ENCODE results near the gene RCSD1. TPM values are rescaled to one million over a fixed set of nuclear protein-coding genes. Genes with fewer than 3 reads are reported as not detected.

The RCSD1 gene
- total RNA-seq, 1 donor from 2014 or later = 32.7 TPM

DNA sequence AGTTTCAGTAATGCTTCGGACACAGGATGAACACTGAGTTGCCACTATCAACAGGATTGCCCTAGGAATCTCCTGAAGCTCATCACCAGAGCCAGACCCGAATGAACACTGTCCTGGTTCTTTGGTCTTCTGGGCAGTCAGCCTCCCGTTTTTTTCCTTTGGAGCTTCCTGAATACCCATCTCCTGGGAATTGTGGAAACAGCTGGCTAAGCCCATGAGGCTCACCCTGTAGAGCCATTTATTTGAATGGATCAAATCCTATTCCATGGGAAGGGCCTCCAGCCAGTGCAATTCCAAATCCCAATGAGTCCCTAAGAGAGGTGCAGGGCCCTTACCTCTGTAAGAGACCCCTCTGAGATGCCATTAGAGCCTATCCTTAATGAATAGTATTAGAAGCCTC, 5.9 kb downstream of the RCSD1 start:
- intact Hi-C loops (cut with DNase I) = loop anchor here (5.0 kb wide), 1 partner anchor 34 kb away; no protein-coding TSS in a partner anchor
- no peak for DNase-seq (ENCODE audit: low spot score)

DNA sequence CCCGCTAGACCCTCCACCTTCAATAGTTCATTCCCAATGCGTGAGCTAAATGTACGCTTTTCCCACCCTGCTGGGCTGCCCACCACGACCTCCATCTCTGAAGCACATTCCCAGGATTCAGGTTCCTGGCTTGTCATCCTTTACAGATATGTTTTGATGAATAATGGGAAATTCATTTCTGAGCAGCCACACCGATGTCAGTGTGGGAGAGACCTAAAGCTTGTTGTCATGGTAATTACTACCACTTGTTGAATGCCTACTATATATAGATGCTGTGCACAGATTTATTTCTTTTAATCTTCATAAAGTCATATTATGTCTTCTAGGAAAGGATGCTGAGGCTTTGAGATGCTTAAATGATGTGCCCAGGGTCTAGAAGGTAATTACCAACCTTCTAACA, 8.0 kb downstream of the RCSD1 start:
- intact Hi-C loops (cut with DNase I) = loop anchor here (5.0 kb wide), 1 partner anchor 36 kb away; no protein-coding TSS in a partner anchor
- no peak for DNase-seq (ENCODE audit: low spot score)

DNA sequence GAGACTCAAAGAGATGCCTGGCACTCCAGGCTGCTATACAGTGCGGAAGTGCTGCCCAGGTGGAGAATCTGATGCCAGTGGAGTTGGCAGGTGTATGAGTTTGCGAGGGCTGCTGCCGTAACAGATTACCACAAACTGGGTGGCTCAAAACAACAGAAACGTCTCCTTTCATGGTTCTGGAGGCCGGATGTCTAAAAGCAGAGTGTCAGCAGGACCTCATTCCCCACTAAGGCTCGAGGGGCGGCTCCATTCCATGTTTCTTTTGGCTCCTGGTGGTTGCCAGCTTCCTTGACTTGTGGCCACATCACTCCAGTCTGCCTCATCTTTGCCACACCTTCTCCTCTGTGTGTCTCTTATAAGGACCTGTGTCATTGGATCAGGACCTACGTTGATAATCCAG, 10.0 kb downstream of the RCSD1 start:
- intact Hi-C loops (cut with DNase I) = no loop called here
- no peak for DNase-seq (ENCODE audit: low spot score)

DNA sequence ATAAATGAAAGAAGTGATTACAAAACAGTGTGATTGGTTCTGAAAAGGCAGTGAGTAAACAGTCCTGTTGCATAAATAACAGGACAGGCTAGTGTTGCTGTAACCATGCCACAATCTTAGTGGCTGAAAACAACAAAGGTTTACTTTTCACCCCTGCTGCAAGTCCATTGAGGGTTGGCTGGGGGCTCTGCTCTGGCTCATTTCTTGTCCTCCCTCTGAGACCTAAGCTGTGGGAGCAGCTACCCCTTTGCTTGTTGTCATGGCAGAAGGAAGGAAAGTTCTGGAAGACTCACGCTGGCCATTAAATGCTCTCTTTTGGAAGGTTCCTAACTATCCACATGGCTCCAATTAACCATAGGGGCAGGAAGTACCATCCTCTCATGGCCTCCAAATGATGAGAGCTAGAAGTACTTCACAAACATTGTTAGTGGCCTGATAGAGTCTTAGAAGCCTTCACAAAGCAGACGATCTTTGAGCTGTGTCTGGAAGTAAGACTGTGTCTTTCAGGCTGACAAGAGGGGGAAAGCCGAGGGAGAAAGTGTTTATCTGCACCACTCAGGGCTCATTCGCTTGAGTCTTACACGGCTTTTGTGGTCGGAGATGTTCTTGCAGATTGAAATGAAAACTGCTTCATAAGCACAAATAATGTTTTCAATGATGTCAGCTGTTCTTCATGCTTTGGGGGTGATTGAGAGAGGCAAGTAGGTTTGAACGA, 11.9 kb downstream of the RCSD1 start:
- intact Hi-C loops (cut with DNase I) = no loop called here
- DNase-seq (ENCODE audit: low spot score) = no peak

DNA sequence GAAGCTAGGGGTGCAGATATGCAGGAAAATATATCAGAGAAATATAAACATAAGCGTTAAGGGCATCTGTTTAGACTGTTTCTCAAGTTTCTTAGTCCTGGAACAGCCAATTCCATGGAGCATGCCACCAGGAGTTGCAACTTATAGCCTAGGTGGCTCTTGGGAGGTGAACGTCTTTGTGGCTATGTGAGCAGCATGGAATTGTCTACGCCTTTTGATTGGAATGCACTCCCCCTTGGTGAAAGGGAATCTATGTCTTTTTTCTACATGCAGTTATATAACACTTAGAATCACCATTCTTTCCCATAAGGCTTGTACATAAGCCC, 12.4 kb downstream of the RCSD1 start:
- intact Hi-C loops (cut with DNase I) = no loop called here
- no peak for DNase-seq (ENCODE audit: low spot score)

DNA sequence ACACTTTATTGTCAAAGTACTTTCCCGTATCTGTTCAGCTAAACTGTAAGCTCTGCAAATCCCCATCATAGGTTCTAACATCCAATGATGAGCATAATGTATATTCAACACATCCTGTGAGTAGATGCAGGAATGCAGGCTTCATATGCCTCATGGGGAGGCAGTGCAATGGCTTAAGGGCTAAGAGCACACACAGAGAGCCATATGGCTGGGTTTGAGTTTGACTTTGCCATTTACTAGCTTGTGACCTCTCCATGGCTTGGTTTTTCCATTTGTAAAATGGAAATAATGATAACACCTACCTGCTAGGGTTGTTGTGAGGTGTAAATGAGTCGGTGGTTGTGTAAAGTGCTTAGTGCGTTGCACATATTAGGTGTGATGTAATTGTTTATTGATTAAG, 13.4 kb downstream of the RCSD1 start:
- no peak for DNase-seq (ENCODE audit: low spot score)
- intact Hi-C loops (cut with DNase I) = no loop called here

DNA sequence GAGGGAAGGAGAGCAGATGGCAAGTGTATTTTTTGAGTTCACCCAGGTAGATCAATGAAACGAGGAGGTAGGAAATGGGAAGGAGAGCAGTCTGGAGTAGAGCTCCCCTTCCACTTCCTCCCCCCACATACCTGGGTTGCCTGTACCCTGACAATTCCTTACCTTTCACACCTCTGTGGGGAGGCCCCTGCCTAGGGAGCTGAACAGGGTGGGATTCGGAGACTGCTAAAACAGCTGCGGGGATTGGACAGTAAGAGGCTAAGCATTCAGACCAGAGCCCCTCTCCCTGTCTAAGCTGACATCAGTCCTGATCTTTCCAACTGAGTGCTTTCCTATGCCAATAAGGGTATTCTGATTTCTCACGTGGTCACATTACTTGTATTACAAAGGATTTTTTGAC, 14.5 kb downstream of the RCSD1 start:
- intact Hi-C loops (cut with DNase I) = no loop called here
- no peak for DNase-seq (ENCODE audit: low spot score)

DNA sequence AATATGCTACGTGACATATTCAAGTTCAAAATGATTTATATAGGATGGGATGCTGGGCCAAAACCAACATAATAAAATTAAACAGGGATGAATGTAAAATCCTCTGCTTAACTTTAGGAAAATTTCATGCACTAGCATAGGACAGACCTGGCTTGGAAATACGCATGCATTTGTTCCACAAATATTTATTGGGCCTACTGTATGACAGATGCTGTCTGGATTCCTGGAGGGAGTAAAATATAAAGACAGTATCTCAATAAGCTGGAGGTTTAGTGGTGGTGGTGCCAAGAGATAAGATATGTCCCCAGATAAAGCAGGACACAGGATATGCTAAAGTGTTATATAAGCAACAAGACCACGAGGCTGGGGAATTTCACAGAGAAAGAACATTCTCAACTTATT, 15.1 kb downstream of the RCSD1 start:
- no peak for DNase-seq (ENCODE audit: low spot score)
- intact Hi-C loops (cut with DNase I) = no loop called here

DNA sequence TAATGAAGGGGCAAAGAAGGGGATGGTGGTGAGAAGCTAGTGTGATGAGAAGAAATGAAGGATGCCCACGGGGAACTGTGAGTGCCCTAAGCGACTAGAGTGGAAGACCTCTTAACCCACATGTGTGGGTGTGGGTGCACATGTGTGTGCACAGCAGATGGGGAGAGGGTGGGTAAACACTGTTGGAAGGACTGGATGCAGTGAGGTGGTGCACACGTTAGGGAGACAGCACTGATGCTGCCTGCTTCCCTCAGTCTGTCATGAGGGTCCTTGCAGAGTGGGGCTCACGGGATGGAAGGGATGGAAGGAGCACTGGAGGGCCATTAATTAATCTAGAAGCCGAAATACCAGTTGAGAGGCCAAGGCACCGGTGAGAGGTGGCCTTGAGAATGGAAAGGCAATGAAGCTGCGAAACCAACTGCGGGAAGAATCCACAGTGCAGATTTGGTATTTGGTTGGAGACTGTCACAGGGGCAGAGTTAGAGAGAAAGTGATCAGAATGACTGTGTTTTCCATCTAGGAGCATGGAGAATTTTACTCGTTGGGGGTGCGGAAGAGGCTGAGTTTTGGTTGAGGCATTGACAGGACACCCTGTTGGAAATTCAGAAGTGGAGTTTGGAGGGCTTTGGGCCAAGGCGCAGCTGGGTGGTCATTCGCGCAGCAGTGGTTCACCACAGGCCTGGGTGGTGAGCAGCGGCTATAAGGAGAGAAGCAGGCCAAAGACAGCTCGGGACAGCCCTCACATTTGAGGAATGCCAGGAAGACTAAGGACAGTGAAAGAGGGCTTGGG, 15.8 kb downstream of the RCSD1 start:
- intact Hi-C loops (cut with DNase I) = no loop called here
- DNase-seq (ENCODE audit: low spot score) = no peak

DNA sequence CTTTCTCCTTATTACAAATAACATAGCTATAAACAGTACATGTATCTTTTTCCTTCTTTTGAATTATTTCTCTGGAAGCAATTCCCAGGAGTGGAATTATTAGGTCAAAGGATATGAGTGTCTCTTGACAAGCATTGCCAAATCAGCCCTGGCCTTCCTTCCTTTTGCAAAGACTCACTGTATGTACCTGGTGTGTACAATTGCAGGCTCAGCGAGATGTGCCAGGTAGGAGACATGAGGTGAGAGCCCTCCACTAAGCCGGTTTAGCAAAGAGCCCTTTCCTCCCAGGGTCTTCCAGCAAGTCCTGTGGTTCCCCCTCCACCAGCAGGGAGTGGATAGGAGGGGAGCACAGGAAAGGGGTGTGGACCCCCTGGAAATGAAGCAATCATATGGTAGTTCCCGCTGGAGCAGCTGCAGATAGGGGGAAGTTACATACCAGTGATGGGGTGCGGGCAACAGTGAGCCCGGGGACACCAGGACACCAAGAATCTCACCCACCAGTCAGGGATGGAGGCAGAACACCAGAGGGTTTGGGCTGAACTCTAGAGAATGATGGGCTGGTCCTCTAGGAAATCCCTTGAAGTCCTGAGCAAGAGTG, 18.3 kb downstream of the RCSD1 start:
- intact Hi-C loops (cut with DNase I) = no loop called here
- no peak for DNase-seq (ENCODE audit: low spot score)

DNA sequence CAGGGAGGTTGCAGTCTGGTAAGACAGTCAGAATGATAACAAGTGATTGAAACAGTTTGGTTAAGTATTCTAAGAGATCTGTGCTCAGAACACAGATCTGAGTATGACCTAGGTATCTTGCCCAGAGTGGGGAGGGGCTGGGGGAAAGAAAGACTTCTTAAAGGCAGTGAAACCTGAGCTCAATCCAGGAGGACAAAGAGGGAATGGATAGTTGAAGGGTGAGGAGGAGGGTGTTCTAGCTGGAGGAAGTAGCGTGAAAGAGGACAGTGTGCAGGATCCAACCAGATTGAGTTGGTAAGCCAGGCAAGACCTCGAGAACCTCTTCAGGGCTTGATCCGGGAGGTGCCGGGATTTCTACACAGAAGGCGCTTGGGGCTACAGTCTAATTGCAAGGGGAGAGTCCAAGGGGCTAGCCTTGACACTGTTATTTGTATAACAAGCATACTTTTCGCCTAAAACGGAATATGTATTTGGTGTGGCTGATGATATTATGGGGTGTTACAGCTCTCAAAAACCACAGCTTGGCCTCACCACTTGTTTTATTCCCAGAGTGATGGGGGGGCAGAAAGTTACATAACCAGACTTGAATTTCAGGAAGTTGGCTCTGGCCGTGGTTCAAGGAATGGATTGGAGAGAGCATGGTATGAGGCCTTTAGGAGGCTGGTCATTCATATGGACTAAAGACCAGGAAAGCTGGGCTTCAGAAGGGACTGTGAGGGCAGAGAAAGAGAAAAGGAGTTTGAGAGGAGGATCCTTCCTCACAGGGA, 19.1 kb downstream of the RCSD1 start:
- DNase-seq (ENCODE audit: low spot score) = peak; percentile 71
- intact Hi-C loops (cut with DNase I) = no loop called here

DNA sequence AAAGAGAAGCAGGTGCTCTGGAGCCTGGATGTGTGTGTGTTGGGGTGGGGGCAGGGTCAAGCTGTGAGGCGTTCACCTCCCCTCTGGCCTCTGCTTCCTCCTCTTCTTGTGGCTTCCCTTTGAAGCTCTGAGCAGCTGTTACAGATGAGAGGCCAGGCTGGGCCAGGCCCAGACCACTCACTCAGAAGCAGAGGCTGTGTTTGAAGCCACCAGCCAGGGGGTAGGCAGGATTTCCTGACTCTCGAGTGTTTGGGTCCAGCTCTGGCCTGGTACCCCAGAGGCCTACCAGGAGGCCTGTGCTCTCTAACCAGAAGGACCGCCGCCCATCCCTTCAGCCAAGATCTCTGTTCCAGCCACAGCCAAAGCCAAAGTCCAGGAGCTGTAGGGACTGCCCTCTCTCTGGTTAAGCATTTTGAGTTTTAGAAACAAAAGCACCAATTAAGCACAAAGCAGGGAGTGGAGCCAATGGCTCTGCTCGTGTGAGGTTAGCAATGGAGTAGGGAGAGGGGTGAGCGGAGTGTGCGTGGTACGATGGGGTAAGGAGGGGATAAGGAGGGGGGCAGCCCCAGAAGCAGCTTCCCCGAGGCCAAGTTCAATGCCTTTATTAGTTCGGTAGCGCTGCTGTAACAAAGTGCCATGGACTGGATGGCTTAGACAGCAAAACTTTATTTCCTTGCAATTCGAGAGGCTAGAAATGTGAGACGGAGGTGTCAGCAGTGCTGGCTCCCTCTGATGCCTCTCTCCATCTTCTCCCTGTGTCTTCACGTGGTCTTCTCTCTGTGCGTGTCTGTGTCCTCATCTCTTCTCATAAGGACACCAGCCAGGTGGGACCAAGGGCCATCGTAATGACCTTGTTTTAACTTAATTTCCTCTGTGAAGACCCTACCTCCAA, 20.5 kb downstream of the RCSD1 start:
- DNase-seq (ENCODE audit: low spot score) = peak; percentile 77
- intact Hi-C loops (cut with DNase I) = loop anchor here (5.0 kb wide), 1 partner anchor 37 kb away; no protein-coding TSS in a partner anchor

DNA sequence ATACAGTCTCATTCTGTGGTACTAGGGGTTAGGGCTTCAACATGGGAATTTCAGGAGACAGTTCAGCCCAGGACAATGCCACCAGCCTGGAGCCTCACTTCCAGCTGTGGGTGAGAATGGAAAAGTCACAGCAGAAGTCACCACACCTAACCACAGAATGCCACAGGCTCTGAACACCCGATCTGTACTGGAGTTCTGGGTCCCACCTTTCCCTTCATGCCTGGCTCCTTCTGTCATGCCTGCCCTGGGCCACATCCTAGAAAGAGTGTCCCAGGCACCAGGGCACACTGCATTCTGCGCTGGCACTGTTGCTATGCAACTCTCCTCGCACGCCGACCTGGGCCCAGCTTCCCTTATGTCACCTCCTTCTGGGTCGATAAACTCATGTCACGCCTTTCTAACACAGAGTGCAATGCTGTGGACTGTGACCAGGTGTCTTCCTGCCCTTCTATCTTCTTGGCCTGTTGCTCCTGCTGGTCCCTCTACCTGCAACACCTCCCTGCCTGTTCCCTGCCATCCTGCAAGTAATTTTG, 21.2 kb downstream of the RCSD1 start:
- peak; percentile 35 for DNase-seq (ENCODE audit: low spot score)
- intact Hi-C loops (cut with DNase I) = loop anchor here (5.0 kb wide), 1 partner anchor 36 kb away; no protein-coding TSS in a partner anchor

DNA sequence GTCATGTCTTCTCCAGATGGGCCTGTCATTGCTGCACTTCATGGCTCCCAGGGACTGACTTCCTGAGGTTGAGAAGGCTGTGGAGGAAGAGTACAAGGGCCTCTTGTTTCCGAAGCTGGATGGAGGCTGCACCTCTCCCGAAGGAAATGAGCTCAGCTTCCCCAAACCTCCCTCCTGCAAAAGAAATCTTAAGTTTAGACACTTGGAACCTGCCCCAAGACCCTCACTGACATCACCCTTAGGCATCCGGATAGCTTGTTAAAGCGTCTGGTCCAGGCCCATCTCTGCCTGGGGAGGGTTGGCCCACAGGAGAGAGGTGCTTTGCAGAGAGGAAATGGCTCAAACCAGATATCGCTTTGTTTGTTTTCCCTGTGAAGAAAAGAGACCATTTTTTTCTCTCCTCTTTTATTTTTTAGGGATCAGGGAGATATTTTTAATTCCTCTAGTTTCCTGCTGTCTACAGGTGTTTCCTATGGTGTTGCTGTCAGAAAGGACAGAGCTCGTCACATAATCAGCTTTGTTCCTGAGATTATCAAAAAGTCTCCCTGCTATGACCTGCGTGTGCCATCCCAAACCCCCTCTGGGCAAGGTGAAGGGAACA, 25.0 kb downstream of the RCSD1 start:
- DNase-seq (ENCODE audit: low spot score) = peak; percentile 75
- intact Hi-C loops (cut with DNase I) = loop anchor here (5.0 kb wide), 1 partner anchor 32 kb away; no protein-coding TSS in a partner anchor

DNA sequence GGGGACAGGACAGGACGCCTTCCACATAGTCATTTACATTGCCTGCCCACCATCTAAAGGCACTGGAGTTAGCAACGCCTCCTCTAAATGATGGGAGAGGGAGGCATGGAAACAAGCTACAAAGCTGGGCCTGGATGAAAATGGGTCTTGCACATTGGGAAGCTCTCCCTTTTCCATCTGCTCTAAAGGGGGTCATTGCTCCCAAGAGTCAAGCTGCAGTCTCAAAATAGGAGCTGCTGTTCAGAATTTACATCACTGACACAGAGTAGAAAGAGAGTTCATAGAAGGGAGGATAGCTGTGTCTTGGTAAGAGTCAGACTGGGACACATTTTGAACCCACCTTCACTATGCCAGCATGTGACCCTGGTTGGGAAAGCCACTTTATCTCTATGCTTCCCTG, 26.6 kb downstream of the RCSD1 start:
- DNase-seq (ENCODE audit: low spot score) = peak; percentile 33
- intact Hi-C loops (cut with DNase I) = no loop called here

DNA sequence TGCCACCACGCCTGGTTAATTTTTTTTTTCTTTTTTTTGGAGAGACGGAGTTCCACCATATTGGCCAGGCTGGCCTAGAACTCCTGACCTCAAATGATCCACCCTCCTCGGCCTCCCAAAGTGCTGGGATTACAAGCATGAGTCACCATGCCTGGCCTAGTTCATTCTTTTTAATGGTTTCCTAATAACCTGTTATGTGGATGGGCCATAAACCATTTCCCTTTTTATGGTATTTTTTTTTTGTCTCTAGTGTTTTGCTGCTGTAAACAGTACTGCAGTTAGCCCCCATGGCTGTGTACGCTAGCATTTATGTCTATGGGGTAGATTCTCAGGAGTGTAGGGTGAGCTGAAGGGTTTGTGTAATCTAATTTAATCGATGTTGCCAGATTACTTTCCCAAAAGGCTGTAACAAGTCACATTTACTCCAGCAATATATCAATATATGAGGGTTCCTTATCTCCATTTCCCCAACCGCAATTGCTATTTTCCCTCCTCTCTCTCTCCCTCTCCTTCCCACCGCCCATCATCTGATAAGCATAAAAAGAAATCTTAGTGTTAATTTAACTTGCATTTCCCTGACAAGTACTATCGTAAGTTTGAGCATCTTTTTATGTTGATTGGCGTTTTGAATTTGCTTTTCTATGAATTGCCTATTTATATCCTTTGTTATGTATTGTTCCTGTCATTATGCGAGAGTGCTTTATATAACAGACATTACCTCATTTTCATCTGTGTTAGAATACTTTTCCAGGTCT, 28.7 kb downstream of the RCSD1 start:
- intact Hi-C loops (cut with DNase I) = no loop called here

DNA sequence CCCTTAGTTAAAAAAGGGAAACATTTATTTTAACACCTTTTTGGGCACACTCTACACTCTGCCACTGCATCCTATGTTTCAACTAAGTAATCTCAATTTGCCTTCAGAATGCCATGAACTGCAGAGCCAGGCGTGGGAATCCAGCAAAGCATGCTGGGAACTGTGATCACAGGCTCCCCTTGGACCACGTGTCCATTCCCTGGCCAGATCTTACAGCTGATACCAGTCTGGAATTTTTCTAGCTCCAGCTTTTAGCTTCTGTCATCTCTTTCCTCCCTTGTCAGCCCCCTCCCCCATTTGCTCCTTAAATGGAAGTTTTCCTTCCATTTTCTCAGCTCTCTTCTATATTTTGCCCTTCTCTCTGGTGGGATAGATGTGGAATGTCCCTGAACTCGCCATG, 29.4 kb downstream of the RCSD1 start:
- DNase-seq (ENCODE audit: low spot score) = peak; percentile 74
- intact Hi-C loops (cut with DNase I) = no loop called here

More for the DNA sequence above, 28.7 kb downstream of the RCSD1 start:
- DNase-seq (ENCODE audit: low spot score) = peak; percentile 53

DNA sequence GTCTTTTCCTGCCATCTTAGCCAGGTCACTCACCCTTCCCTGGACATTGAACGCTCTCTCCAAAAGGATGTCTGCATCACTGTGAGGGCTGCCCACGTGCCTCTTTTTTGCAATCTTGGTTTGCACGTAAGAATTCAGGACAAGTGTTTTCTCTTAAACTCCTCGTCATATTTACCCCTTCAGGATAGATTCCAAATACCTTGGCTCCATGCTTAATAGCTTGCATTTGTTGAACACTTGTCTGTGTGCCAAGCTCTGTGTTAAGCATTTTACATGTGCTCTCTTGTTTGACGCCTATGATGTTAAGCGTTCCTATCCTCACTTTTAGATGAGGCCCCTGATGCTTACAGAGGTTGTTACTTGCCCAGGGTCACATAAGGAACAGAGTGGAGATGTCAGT, 29.8 kb downstream of the RCSD1 start:
- DNase-seq (ENCODE audit: low spot score) = no peak
- intact Hi-C loops (cut with DNase I) = no loop called here

Measured in cardiac septum (tissue), 1 donor.